ENCODE data around the gene PABPC1L2A.
"Not testable (repeated sequence)": the region's sequence is repeated elsewhere in the genome, so short reads cannot be mapped to it uniquely, and the experiment has no call there.

Gene PABPC1L2A

DNA sequence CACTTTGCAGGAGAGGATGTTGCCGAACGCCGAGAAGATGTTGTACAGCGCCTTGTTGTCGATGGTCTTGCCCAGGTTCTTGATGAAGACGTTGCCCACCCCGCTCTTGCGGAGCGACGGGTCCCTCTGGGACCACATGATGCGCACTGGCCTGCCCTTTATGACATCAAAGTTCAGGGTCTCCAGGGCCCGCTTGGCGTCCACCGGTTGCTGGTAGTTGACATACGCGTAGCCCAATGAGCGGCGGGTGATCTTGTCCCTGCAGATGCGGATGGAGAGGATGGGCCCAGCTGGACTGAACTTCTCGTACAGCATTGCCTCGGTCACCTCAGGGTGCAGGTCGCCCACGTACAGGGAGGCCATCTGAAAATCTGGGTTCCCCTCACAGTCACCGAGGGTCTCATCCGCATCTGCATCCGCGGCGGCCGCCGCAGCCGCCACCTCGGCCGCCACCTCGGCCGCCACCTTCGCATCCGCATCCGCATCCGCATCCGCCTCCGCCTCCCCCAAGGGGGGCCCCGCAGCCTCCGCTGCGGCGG lies at the start of gene PABPC1L2A:
Gene PABPC1L2A, minus strand, starts transcription at position 489 of the 539 bp plus-strand sequence. Its CDS starts 126 bp downstream, at position 363.
- DNase-seq: not testable (repeated sequence)

DNA sequence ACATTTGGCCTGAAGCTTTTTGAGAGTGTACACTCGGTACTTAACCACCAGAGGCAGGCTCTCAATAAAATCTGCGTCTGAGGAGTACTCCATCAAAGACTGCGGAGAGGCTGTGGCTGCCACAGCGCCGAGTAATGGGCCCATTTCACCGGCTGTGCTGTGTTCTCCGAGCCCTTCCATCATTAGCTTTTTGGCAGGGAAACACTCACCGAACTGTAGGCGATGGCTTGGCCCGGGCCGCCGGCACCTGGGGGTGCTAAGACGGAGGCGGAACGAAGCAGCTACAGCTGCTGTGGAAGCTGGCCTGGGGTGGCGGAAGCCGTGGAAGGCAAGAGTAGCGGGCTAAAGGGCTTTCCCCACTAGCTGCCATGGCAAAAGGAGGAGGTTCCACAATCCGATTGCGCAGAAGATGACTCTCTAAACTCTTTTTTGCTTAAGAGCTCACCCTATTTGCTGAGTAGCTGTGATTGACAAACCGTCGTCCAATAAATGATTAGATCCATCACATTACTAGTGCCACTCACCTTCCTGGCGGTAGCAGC lies 48.5 kb upstream of the PABPC1L2A start:
- no peak for DNase-seq

- DNase-seq: no peak
Measured at GRCh38 chrX:73126240-73126639, 46.9 kb upstream of the PABPC1L2A start.

DNA sequence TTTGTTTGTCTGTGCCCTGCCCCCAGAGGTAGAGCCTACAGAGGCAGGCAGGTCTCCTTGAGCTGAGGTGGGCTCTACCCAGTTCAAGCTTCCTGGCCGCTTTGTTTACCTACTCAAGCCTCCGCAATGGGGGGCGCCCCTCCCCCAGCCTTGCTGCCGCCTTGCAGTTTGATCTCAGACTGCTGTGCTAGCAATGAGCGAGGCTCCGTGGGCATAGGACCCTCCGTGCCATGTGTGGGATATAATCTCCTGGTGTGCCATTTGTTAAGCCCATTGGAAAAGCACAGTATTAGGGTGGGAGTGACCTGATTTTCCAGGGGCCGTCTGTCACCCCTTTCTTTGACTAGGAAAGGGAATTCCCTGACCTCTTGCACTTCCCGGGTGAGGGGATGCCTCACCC lies 20.2 kb upstream of the PABPC1L2A start:
- DNase-seq: not testable (repeated sequence)

DNA sequence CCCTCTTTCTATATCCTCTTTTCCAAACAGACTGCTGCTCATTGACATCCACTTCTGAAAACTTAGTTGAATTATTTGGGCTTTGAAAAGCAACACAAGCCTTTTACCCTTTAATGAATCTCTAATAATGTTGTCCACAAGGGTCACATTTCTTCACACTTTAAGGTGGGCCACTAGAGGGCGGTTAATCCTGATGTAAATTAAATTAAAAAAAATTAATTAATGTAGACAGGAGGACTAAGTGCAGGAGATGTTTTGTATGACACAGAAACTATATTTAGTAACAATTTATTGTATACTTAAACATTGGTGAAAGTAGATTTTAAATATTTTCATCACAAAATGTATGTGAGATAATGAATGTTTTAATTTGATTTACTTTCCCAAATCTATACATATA lies 7.5 kb upstream of the PABPC1L2A start:
- not testable (repeated sequence) for DNase-seq

DNA sequence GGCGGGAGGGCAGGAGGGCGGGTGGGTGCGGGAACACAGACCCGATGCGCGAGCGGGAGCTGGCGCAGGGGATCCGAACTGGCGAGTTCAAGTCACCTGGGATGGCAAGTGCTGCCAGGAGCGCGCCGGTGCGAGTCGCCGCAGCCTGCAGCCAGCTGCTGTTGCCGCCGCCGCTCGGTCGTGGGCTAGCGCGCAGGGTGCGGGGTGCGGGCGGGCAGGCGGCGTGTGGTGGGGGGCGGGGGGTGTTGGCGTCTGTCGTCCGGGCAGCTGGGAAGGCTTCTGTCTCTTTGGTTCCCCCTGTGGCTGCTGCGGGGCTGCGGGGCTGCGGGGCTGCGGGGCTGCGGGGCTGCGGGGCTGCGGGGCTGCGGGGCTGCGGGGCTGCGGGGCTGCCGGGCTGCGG lies 572 bp upstream of the PABPC1L2A start:
- DNase-seq: not testable (repeated sequence)

- DNase-seq: not testable (repeated sequence)
Measured at GRCh38 chrX:73078597-73078996, 715 bp downstream of the PABPC1L2A start.

DNA sequence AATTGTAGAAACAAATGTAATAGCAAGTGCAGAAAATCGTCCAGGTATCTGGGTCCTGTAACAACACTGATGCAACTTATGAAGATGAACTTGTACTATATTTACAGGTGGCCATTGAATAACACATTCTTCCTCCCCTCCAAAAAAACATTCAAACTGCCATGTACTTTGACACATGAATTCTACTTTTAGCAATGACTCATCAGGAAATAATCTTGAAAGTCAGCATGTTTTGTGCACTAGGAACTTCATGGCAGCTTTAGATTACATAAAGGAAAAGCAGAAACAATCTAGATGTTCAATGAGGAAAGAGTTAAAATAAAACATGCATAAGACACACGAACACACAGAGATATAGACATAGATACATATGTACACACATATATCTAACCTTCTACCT lies 2.5 kb downstream of the PABPC1L2A start:
- DNase-seq: no peak

- DNase-seq: no peak
Measured at GRCh38 chrX:73069365-73070035, 9.8 kb downstream of the PABPC1L2A start.

DNA sequence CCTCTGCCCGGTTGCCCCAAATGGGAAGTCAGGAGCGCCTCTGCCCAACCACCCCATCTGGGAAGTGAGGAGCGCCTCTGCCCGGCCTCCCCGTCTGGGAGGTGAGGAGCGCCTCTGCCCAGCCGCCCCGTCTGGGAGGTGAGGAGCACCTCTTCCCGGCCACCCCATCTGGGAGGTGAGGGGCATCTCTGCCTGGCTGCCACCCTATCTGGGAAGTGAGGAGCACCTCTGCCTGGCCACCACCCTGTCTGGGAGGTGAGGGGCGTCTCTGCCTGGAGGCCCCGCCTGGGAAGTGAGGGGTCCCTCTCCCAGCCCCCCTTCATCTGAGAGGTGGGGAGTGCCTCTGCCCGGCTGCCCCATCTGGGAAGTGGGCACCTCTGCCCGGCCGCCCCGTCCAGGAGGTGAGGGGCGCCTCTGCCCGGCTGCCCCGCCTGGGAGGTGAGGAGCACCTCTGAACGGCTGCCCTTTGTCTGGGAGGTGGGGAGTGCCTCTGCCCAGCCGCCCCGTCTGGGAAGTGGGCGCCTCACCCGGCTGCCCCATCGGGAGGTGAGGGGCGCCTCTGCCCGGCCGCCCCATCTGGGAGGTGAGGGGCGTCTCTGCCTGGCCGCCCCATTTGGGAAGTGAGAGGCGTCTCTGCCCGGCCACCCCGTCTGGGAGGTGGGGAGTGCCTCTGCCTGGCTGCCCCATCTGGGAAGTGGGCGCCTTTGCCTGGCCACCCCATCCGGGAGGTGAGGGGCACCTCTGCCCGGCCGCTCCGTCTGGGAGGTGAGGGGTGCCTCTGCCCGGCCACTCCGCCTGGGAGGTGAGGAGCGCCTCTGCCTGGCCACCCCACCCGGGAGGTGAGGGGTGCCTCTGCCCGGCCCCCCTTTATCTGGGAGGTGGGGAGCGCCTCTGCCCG lies 10.6 kb downstream of the PABPC1L2A start:
- no peak for DNase-seq

- not testable (repeated sequence) for DNase-seq
Measured at GRCh38 chrX:73067761-73068466, 11.4 kb downstream of the PABPC1L2A start.

DNA sequence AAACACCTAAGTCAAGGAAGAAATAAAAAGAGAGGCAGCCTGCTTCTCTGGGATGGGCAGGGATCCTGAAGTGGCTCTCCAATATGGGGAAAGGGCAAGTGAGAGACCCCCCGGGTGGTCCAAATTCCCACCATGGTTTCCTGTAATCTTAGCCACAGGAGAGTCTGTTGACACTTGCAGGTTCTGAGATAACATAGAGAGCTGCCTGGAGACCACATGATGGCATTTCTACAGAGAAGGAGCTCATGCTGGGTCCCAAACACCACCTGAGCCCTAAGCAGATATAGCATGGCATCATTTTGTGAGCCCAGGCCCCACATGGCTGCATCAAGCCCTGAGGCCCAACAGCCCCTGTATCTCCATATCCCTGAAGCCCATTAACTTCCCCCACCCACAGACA lies 50.4 kb downstream of the PABPC1L2A start:
- no peak for DNase-seq

Data from SHP77 (cell line).